Mononuclear cell (primary cell): ENCODE results near the gene ADAD1. TPM values are rescaled to one million over a fixed set of nuclear protein-coding genes. Genes with fewer than 3 reads are reported as not detected.

Experiments
- total RNA-seq: library from RNA; depleted of rRNA; stranded (reverse); fragments of >200 nt; gene quantifications from one replicate; pipeline ENCODE4 v1.2.3, GENCODE V29; 2012

Gene ADAD1
- total RNA-seq, 1 donor, result not detected

Other genes with a start within 250 kb of the ADAD1 start
- gene BLTP1, start 226.7 kb upstream of the ADAD1 start, total RNA-seq, result 243 TPM
- 1.3 TPM for gene IL2, start 77.7 kb downstream of the ADAD1 start, total RNA-seq
- gene IL21, start 242.1 kb downstream of the ADAD1 start, total RNA-seq, result not detected